HG03196 (cell line): ENCODE results near the gene TXNDC12.
"Not testable (repeated sequence)": the region's sequence is repeated elsewhere in the genome, so short reads cannot be mapped to it uniquely, and the experiment has no call there.

Source experiments
- ATAC-seq: cut with Tn5 transposase; IDR thresholded peaks from one replicate; pipeline ENCODE4 v1.9.1; 2021; ENCODE audit not compliant: unreplicated experiment

Gene TXNDC12

DNA sequence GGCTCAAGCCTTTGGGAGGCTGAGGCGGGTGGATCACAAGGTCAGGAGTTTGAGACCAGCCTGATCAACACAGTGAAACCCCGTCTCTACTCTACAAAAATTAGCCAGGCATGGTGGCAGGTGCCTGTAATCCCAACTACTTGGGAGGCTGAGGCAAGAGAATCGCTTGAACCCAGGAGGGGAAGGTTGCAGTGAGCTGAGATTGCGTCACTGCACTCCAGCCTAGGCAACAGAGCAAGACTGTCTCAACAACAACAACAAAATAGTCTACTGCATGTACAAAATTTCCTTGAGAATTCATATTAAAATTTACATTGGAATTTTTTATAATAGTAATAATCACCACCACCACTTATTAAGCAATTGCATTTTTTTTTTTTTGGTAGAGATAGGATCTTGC lies 5.7 kb downstream of the TXNDC12 start:
- not testable (repeated sequence) for ATAC-seq

DNA sequence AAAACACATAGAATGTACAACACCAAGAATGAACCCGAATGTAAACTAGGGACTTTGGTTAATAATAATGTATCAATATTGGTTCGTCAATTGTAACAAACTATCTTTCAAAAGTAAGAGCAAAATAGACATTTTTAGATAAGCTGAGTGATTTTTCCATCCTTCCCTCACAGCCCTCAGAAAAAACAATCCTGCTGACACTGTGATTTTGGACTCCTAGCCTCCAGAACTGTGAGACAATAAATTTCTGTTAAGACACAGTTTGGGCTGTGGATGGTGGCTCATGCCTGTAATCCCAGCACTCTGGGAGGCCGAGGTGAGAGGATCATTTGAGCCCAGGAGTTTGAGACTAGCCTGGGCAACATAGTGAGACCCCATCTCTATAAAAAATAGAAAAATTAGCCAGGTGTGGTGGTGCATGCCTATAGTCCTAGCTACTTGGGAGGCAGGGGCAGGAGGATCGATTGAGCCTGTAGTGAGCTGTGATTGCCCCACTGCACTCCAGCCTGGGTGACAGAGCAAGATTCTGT lies 9.3 kb downstream of the TXNDC12 start:
- not testable (repeated sequence) for ATAC-seq

DNA sequence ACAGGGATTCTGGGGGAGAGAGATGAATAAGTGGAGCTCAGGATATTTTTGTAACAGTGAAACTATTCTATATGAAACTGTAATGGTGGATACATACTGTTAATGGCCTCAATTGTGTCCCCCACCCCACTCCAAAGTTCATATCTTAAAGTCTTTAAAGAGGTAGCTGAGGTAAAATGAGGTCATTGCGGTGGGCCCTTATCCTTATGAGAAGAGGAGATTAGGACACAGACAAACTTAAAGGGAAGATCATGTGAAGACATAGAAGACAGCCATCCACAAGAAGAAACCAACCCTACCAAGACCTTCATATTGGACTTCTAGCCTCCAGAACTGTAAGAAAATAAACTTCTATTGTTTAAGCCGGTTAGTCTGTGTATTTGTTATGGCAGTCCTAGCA lies 9.8 kb downstream of the TXNDC12 start:
- no peak for ATAC-seq

DNA sequence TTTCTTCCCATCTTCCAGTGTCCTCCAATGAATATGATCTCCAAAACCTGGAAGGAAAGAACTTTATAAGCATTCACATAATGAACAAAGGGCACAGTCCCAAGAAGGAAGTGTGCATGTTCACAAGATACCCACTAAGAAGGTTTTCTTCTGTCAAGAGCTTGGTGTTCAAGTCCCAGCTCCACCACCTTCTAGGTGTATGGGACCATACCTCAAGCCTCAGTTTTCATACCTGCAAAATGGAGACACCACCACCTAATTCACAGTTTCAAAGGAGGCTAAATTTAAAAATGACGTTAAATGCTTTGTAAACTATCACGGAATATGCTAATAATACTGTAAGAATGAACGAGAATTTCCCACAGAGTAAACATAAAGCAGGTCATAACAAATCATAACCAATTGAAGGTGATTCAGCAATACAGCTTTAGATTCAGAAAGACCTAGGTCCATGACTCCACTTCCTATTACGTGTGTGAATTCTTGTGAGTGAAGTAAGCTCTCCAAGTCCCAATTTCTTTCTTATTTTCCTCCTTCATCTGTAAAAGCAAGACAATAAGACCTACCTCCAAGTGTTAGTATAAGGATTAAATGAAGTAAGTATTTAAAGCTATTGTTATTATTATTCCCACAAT lies 13.3 kb downstream of the TXNDC12 start:
- no peak for ATAC-seq

DNA sequence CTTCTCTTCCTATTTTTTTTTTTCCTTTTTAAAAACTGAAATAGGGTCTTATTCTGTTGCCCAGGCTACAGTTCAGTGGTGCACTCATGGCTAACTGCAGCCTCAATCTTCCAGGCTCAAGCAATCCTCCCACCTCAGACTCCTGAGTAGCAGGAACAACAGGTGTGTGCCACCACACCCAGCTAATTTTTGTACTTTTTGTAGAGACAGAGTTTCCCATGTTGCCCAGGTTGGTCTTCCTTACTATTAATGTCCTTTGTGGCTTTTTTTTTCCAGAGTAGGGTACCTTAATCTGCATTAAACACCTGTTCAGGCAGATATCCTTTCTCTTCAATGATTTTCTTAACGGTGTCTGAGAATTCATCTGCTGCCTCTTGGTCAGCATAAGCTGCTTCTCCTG lies 17.1 kb downstream of the TXNDC12 start:
- no peak for ATAC-seq

DNA sequence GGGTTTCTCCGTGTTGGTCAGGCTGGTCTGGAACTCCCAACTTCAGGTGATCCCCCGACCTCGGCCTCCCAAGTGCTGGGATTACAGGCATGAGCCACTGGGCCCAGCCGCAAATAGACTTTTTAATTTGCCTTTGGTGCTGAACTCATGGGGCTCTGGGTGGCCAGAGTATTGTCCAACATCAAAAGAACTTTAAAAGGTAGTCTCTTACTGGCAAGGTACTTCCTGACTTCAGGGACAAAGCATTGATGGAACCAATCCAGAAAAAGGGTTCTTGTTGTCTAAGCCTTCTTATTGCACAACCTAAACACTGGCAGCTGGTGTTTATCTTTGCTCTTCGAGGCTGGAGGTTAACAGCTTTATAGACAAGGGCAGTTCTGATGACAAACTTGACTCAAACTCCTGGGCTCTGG lies 17.6 kb downstream of the TXNDC12 start:
- no peak for ATAC-seq

DNA sequence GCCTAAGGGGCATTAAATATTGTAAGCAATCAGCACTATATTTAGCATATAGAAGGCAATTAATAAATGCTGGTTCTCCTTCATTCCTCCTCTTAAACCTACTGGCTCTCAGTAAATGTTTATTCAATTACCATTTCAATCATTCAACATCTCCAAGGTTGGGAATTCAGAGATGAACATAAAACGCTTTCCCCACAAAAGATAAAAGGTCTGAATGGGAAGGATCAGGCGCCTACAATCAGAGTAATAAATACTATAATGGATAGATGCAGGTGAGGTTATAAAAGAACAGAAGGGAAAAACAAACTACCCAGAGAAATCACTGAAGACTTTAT lies 21.0 kb downstream of the TXNDC12 start:
- no peak for ATAC-seq

DNA sequence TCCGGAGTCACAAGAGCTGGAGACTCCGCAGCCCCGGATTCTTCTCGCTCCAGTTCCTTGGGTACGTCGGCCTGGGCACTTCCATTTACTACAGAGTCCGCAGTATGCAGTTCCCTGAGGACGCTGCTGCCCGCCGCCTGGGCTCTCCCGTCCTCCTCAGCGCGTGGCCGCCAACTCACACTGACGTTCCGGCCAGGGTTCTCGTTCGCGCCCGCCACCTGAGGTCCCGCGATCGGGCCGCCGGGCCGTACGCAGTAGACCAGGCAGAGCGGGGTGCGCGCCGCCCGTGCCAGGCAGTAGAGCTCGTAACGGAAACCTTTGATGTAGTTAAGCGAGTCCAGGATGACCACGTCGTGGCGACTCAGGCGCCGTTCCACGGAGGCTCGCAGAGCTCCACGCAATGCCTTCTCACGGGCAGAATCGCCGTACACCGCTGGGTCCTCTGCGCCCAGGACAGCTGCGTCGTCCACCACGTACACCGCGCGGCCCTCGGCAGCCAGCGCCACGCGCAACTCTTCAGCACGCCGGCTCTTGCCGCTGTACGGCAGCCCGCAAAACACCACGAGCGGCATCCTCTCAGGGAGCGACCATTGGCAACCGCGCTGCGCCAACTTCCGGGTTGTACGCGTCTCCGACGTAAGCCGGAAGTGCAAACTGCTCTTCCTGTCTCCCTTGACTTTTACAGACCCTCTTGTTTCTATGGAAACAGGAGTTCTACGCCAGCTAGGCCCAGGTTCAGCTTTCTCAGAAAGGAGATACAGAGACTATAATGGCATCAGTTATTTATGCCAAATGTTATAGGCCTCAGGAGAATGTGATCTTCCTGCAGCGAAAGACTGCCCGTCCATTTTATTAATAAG lies 21.6 kb downstream of the TXNDC12 start, which contains the start of gene KTI12:
Gene KTI12 (minus strand): TSS at position 621 of the 860 bp plus-strand sequence. CDS start 49 bp downstream, at position 572.
- ATAC-seq: peak; percentile 84

DNA sequence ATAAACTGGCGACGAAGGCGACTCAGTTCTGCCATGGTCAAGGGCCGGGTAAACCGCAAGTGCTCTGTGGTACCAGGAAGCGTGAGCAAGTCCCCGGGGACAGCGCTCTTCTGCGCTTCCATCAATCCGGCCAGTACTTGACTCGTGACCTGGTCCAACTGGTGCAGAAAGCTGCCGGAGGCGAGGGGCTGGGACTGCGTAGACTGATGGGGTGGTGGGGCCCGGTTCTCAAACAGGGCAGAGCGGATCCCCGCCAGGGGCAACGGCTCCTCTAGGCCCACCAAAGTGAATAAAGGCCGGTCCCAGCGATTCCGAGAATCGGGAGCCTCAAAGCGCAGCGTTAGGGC lies 22.2 kb downstream of the TXNDC12 start:
- ATAC-seq: peak; percentile 44

DNA sequence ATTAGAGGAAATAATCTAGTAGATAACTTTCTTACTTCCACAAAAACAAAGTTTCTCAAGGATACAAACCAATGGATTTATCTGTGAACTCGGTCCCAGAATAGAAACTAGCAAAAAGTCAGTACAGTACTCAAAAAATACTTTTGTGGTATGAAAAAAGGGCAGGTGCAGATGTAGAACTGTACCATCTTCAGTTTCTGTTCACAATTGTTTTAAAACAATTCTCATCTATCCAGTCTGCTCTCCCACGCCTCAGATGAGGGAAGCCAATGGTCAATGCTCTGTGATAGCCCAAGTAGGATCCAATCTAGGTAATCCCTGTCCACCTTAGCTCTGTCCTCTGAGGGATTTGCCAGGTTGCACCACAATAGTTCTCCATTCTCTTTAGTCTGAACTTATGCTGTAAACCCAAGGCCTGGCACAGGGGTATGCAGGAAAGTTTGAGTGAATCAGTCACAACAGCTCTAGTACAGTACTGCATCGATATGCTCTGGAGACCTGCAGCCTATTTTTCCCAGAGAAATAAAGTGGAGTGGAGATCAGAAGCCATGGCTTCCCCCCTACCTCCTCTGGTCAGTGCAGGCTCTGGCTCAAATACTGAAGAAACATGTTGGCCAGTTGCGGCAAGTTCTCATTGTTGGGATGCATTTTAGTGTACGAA lies 22.7 kb downstream of the TXNDC12 start:
- peak; percentile 29 for ATAC-seq

DNA sequence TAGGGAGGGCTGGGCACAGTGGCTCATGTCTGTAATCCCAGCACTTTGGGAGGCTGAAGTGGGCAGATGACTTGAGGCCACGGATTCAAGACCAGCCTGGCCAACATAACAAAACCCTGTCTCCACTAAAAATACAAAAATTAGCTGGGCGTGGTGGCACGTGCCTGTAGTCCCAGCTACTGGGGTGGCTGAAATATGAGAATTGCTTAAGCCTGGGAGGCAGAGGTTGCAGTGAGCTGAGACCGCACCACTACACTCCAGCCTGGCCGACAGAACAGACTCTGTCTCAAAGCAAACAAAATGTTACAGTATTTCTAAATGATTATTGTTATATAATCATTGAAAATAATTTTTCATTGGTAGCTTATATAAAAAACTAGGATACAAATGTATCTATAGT lies 26.2 kb downstream of the TXNDC12 start:
- not testable (repeated sequence) for ATAC-seq

DNA sequence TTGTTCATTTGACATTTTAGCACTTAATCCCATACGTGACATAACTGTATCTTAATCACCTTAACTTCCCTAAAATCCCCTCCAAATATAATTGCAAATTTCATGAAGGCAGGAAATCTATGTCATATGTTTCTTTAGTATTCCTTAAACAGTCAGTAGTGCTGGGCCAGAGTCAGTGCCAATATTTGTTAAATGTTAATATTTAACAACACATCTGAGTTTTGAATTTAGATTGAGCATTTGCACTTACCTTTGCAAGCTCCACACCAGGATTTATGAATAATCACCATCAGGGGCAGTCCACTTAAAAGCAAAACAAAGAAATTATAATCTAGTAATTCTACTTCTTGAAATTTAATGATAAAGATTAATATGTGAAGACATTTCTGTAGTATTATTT lies 26.7 kb downstream of the TXNDC12 start:
- ATAC-seq: no peak

DNA sequence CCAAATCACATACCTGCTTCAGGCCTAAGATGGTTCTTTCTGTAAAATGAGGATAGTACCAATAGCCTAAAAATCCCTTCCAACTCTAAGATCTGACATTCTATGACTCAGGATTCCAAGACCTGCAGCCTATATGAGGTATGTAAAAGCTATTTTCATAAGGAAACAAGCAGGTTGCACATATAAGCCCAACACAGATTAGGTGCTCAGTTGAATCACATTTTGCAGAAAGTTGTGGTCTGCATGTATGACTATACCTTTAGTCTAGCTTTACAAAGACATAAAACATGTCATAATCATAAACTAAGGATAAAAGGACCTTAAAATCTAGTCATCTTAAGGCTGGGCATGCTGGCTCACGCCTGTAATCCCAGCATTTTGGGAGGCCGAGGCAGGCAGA lies 28.7 kb downstream of the TXNDC12 start:
- ATAC-seq: no peak

DNA sequence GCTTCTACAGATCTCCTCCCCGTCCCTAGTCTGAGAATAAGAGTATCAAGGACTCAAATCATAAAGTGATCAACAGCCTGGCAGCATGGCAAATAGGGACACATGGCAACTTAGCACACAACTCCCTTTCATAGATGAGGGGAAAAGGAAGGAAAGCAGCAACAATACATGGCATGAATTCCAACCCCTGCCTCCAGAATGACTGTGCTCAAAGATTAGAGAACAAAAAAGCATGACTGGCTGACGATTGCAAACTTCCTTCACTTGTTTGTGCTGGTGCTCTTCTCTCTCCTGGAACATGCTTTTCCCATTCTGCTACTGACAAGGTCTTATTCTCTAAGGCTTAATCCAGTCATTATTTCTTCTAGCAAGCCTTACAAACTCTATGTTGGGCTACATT lies 32.9 kb downstream of the TXNDC12 start:
- ATAC-seq: no peak

DNA sequence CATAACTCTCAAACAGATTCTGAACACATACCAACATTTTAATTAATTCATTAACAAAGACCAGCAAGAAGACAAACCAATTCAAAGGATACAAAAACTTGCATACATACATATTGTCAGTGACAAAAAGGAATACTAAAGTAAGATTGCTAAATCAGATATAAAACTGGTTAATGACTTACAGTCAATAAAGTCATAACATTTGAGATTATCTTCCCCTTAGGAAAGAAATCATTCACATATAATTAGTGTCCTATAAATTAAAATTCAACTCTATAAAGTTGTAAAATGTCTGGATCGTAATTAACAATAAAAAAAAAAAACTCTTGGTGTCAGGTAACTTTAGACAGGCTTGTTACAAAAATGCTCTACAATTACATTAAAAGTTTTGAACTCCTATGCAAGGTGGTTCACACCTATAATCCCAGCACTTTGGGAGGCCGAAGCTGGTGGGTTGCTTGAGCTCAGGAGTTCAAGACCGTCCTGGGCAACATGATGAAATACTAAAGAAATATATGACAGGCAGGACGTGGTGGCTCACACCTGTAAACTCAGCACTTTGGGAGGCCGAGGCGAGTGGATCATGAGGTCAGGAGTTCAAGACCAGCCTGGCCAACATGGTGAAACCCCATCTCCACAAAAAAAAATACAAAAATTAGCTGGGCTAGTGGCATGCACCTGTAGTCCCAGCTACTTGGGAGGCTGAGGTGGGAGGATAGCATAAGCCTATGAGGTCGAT lies 46.8 kb downstream of the TXNDC12 start:
- no peak for ATAC-seq

DNA sequence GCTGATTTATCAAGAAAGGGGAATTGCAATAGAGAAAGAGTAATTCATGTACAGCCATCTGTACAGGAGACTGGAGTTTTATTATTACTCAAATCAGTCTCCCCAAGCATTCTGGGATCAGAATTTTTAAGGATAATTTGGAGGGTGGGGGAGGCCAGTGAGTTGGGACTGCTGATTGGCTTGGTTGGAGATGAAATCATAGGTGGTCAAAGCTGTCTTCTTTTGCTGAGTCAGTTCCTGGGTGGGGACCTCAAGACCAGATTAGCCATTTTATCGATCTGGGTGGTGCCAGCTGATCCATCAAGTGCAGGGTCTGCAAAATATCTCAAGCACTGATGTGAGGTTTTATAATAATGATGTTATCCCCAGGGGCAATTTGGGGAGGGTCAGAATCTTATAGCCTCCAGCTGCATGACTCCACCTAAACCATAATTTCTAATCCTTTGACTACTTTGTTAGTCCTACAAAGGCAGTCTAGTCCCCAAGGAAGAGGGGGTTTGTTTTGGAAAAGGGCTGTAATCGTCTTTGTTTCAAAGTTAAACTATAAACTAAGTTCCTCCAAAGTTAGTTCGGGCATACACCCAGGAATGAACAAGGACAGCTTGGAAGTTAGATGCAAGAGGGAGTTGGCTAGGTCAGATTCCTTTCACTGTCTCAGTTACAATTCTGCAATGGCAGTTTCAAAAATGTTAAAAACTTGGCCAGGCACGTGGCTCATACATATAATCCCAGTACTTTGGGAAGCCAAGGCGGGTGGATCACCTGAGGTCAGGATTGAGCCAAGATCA lies 47.6 kb downstream of the TXNDC12 start:
- no peak for ATAC-seq

DNA sequence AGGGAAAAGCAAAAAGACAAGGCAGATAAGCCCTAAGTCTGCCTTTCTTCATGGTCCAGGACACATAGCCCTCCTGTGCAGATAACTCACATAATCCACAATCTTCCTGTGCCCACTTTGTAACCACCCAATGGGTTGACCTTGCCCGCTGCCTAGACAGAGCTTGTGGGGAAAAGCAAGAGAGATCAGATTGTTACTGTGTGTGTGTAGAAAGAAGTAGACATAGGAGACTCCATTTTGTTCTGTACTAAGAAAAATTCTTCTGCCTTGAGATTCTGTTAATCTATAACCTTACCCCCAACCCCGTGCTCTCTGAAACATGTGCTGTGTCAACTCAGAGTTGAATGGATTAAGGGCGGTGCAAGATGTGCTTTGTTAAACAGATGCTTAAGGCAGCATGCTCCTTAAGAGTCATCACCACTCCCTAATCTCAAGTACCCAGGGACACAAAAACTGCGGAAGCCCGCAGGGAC lies 48.9 kb downstream of the TXNDC12 start:
- not testable (repeated sequence) for ATAC-seq

DNA sequence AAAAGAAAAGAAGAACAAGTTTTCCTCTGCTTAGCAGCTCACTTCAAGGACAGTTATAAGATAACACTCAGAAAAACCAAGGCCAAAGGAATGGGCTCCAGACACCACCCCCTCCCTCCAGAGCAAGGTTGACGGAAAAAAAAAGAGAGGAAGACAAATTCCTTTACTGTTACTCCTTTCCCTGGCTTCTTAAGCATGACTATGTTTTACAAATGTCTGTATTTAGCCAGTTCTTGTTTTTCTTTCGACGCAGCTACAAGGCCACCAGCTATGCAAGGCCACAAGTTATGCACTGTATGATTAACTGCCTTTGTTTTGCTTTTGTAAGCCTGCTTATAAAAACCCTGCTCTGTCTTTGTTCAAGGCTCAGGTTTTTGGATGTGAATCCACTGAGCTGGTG lies 49.4 kb downstream of the TXNDC12 start:
- ATAC-seq: not testable (repeated sequence)

DNA sequence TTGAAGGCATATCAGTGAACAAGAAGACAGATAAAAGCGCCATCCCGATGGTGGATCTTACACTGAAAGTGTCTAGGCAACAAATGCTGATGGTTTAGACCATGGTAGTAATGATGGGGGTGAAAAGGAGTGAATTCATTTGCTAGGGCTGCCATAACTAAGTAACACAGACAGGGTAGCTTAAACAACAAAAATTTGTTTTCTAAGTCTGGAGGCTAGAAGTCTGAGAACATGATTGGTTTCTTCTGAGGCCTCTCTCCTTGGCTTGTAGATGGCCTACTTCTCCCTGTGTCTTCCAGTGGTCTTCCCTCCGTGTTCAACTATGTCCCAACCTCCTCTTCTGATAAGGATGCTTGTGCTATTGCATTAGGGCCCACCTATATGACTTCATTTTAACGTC lies 51.1 kb downstream of the TXNDC12 start:
- ATAC-seq: no peak
